CD4-positive, alpha-beta T cell treated with Interleukin-17A for 4 hours (primary cell): ENCODE measurements around the gene MAGI3.
"Not testable (repeated sequence)": the region's sequence is repeated elsewhere in the genome, so short reads cannot be mapped to it uniquely, and the experiment has no call there.

Source experiments
- DNase-seq: peaks from one replicate; pipeline ENCODE4 v3.0.0-alpha.2; 2020; ENCODE audit warnings: mixed read lengths

Gene MAGI3

DNA sequence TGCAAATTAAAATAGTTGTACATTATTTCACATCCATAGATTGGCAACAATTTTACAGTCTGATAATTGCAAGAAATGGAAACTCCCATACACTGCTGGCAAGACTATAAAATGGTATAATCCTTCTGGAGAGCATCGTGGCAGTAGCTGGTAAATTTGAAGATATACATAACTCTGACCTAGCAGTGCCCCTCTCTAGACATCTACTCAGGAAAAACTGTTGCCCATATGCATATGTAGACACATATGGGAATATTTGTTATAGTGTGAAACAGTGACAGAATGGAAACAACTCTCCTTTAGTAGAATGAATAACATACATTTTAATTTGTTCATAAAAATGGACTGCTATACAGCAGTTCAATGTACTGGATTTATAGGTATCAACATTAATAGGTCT lies 191.8 kb downstream of the MAGI3 start:
- no peak for DNase-seq

DNA sequence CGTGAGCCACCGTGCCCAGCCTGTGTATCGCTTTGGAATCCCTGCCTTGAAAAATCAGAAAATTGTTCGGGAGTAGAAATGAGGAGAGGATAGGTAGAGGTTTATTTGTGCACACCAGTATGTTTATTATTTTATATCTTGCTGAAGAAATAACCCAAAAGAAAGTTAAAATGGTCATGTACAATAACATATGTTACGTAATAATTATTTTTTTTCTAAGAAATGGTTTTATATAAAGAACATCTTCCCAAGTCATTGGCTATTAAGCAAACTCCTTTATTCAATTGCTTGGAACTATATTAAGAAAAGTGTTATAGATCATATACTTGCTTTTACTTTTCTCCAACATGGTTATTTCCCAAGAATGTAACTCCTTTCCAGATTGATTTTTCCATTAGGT lies 197.2 kb downstream of the MAGI3 start:
- DNase-seq, result no peak

DNA sequence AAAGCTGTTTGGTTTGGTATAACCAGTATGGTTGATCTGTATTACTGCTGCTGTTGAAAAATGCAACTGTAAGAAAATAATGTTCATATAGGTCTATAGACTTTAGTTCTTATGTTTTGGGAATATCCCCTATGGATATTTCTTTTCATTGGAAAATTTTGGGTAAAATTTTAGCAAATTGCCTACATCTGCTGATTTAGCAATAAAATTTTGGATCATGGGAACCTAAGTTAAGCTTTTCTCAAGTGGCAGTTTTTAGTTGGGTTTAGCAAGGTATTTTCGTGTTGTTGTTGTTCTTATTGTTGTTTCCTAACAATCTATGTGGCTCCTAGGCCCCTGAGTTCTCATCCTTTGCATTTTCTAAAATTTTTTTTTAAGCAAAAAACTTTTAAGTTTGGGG lies 201.9 kb downstream of the MAGI3 start:
- no peak for DNase-seq

DNA sequence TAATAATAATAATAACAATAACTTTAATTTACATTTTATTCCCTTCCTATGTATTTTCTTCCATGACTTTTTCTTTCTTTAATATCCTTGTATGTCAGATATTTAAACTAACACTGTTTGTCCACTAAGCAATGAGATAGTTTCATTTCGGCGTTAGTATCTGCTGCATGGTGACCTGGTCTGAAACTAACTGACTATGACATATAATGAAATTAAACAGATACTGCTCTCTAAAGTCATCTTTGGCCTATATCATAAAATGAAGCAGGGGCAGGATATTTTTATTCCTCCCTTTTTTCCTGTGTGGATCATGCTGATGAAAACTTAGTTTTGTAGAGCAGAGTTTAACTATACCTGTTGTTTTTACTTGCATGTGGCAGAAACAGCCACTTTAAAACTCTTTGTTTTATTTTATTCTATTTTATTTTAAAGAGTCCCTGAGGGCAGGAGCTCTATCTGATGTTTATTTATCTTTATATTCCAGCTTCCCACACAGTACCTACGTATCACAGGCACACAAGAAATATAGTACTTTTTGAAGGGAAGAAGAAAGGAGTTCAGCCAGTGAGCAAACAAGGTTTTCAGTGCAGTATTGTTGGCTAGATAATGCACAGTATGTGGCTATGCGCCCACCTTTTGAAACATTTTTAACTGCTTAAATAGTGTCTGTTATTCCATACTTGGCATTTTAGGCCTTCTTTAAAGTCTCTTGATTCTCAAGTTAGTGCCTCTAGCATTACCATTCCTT lies 203.4 kb downstream of the MAGI3 start:
- DNase-seq, result no peak

DNA sequence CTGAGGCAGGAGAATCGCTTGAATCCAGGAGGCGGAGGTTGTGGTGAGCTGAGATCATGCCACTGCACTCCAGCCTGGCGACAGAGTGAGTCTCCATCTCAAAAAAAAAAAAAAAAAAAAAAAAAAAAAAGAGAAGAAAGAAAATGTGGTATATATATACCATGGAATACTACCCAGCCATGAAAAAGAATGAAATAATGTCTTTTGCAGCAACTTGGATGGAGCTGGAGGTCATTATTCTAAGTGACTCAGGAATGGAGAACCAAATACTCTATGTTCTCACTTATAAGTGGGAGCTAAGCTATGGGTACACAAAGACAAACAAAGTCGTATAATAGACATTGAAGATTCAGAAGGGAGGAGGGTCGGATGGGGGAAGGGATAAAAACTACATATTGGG lies 214.2 kb downstream of the MAGI3 start:
- DNase-seq, result not testable (repeated sequence)

DNA sequence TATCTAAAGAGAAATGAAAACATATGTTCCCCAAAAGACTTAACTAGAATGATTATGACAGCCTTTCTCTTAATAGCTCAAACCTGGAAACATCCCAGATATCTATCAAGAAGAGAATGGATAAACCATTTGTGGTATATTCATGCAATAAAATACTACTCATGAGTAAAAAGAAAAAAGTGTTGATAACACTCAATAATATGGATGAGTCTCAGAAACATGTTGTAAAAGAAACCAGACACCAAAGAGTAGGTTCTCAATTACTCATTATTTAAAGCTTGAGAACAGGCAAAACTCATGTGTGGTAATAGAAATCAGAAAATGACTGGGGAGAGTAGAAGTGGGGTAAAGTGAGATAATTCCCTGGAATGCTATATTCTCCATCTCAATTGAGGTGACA lies 214.8 kb downstream of the MAGI3 start:
- DNase-seq, result no peak

DNA sequence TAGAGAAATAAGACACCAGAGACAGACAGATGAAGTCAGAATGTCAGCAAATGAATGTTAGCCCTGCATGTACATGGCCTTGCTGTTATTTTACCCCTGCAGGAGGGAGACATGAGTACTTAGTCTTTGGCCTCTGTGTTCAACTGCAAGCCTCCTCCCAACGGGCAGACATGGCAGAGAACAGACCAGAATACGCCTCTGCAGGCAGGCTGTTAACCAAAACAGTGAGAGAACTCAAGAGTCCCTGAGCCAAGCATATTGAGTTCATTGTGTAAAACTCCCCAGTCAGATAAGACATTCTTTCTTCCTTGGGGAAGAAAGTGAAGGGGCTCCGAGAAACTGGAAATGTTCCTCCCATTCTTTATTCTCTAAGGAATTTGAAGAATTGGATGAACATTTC lies 218.1 kb downstream of the MAGI3 start:
- DNase-seq, result no peak

DNA sequence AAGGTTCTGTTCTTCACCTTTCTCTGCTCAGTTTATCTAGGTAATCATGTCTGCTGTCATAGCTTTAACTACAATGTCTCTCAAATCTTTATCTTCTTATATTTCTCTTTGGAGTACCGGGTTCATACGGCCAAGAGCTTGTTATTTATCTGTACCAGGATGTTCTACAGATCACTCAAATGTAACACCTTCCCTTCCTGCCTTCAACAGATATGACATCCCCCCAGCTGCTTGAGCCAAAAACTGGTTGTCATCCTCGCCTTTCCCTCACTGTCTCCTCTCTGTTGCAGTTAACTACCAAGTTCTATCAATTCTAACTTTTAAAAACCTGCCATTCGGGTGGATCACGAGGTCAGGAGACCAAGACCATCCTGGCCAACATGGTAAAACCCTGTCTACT lies 220.1 kb downstream of the MAGI3 start:
- no peak for DNase-seq

DNA sequence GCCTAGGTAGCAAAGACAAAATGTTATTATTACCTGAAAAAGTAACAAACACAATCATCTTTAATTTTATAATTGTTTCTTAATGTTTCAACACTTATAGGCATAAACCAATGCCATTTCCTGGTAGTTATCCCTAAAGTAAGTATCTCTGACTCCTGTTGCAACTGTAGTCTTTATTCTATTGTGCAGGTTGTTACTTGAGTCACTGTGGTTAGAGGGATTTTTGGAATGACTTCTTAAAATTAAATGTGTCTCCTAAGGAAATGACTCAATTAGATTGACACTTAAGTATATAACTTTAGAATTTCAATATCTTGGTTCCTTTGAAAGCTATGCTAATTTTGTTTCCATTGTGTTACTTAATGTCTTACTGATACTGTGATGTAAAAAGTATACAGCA lies 225.1 kb downstream of the MAGI3 start:
- no peak for DNase-seq

DNA sequence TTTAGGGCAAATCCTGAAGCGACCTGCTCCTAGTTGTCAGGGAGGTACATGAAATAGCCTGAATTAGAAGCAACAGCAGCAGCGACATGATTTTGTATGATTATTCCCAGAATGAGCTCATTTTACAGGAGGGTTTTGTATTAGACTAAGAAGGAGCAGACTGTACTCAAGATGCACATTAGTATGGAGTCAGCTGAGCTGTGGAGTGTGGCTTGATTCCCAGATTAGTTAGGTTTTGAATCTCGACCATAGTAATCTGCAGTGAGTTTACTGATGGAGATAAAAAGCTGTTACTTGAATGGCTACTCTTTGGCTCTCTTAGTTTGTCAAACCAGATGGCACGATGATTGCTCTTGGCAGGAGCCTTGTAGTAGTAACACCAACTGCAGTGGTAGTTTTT lies 225.8 kb downstream of the MAGI3 start:
- DNase-seq, result no peak

DNA sequence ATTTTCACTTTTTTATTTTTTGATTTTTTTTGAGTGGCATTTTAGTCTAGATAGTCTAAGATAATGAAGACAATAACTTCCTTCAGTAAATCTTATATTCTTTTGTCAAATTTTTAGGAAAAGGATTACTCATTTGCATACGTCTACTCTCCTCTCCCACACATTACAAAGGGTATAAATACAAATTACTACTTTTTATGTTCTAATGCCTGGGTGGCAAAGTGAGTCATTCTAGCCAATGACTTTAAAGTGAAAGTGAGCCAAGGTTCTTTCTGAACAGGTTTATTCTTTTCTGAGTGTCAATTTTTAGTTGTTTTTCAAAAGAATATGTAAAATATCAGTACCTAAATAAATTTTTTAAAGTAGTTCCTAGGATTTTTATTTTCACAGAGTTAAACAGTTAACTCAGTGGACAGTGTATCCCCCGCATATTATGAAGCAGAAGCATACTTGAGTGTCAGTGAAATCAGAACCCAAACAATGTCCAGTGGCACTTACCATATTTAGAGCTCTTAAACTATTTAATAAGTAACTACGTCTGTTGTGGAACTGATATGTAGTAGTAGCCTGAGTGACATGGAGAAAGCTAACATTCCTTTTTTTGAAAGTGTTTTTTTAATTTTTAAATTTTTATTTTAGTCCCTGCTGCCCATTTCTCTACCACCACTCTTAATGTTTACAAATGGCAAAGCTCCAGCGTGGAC lies 227.3 kb downstream of the MAGI3 start:
- DNase-seq, result no peak

DNA sequence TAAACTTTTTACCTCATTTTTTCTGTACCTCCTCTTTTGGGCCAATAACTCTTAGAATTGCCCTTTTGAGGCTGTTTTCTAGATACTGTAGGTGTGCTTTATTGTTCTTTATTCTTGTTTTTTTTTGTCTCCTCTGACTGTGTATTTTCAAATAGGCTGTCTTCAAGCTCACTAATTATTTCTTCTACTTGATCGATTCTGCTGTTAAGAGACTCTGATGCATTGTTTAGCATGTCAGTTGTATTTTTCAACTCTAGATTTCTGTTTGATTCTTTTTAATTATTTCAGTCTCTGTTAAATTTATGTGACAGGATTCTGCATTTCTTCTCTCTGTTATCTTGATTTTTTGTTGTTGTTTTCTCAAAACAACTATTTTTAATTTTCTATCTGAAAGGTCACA lies 238.7 kb downstream of the MAGI3 start:
- DNase-seq, result no peak

DNA sequence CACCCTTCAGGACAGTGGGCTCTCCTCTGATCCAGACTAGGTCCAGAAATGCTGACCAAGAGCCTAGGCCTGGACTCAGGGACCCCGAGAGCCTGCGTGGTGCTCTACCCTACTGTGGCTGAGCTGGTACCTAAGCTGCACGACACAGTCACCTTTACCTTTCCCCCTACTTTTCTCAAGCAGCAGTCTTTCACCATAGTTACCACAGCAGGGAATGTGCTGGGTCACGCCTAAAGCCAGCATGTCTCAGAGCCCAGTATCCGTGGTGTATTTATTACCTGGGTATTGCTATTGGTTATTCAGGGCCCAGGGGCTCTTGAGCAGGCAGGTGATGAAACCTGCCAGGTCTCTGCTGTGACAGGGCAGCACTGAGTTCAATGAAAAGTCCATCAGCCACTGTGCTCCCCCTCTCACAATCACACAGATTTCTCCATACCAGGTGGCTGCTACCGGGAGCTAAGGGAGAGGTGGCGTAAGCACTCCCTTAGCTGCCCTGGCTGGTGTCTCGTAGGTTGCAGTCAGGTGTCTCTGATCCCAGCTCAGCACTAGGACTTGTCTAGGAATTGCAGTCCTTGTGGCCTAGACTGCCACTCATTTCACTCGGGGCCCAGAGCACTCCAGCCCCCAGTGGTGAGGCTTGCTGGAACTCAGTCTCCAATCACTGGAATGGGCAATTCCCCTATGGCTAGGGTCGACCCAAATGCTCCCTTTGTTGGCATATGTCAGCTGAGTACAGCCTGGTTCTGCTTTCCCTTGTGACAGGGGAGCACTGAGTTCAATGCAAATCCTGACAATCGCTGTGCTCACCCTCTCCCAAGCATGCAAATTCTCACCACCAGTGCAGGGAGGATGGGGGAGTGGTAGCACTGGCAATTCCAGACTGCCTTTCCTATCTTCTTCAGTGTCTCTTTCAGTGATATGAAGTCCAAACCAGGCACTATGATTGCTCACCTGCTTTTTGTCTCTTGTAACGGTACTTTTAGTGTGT lies 240.3 kb downstream of the MAGI3 start:
- no peak for DNase-seq

DNA sequence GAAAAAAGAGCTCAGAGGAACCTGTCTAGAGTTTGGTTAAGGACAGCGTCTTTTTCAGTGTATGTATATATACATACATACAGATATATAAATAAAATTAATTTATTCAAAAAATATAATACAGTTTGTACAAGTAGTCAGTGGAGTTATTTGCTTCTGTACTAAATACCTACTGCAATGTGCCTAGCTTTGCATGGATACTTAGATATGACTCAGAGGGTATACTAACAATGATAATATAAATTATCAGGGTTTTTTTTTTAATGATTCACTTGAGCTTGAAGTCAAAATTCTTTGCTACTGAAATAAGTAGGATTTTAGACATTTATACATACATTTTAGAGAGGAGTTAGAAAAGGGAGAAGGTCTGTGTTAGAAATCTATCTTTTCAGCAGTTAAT lies 251.1 kb downstream of the MAGI3 start:
- no peak for DNase-seq

DNA sequence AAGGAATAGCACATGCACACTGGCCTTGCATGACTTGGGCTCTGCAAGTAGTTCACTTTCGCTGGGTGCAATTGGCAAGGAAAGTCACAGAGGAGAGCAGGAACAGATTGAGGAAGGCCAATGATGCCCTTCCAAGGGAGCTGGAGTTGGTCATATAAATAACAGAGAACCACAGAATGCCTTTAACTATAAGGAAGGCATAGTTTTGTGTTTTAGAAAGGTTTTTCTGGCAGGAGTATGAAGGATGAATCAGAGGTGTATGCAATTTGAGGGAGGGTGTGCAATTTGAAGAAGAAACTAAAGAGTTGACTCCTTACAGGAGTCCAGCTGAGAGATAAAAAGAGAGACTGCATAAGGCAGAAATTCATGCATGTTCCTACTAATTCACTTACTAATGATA lies 256.8 kb downstream of the MAGI3 start:
- no peak for DNase-seq

DNA sequence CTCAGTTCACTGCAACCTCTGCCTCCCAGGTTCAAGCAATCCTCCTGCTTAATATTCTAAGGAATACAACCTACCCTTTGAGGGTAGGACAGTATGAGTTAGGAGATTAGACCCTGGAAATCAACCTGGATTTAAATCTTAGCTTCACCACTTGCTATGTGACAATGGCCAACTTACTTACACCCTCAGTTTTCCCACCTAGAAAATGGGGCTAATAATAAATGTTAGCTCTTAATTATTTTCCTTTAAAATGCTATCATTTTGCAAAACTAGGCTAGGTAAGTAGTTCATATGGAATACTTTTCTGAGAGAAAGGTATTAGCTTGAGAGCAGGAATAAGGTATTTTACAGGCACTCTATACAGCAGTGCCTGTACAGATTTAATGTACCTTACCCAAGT lies 258.2 kb downstream of the MAGI3 start:
- no peak for DNase-seq

DNA sequence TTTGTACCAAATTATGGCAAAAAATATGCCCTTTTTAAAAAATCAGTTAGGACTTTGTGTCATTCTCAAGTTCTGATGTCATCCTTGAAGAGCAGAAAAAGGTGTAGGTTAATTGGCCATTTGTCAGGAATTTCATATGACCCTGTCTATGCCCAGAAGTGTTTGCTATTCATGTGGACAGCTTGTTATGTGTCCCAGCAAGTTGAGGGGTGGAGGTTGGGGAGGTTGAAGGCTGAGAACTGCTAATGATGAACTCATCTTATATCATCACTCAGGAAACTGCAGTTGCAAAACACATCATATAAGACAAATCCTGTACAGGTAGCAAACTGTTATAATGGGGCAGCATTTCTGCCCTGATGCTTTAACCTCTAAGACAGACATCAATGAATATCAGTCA lies 262.5 kb downstream of the MAGI3 start:
- no peak for DNase-seq

DNA sequence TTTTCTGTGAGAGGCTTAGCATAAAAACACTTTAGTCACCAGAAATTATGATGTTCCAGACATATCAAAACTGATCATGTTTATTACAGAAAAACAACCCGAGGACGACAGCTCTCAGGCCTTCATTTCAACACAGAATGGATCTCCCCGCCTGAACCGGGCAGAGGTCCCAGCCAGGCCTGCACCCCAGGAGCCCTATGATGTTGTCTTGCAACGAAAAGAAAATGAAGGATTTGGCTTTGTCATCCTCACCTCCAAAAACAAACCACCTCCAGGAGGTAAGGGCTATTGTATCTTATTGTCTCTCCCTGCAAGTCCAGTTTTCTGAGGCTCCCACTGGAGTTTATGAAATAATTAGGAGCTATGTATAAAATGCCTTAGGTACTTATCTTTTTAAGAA lies 263.4 kb downstream of the MAGI3 start:
- DNase-seq, result no peak

DNA sequence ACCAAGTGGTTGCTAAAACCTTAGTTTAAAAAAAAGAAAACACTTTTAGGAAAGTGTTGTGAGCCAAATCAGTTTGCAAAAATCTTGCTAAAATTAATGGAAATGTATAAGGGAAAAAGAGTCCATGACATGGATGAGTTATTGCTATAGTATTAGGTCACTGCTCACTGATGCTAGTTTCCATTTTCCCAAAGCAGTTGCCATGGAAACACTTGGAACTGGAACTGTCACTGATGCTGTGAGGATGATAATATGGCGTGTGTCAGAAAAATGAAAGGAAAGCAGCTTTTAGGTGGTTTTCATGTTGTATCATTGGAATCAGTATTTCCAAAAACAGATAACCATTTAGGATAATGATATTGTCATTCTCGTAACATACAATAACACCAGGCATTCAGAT lies 264.6 kb downstream of the MAGI3 start:
- no peak for DNase-seq

DNA sequence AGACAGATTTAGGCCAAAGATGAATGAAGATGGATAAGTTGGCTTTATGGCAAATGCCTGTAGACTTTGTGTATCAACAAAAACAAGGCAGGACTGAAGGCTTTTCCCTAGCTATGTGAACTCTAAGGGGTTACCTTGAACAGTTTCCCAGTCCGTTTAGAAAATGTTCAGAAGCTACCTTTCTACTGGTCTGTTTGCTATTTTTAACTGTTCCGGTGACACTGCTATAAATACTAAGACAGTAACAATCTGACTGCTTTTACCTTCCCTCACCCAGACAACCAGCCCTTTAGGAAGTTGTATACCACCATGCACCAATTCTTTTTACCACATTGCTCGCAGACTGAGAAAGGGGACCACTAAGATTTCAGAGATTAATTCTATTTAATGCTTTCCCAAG lies 266.8 kb downstream of the MAGI3 start:
- DNase-seq, result no peak

DNA sequence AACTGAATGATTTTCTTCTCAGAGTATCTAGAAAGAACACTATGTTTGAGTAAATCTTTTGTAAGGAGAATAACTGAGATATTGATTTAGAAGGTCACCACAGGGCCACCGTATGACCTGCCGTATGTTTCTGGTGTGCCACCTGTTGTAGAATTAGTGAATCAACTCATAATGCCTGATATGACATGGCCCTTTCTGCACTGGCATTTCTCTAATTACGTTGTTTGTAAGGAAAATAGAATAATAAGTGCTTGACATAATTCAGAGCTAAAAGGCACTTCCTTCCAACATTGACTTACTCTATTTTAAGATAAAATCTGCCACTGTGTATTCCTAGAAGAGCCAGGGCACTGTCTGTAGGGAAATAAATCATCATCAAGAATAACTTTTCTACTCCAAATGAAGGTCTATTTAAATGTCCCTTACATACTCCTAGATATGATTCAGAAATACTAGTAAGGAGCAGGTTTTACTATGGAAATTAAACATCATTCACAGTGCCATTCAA lies 267.3 kb downstream of the MAGI3 start:
- no peak for DNase-seq

DNA sequence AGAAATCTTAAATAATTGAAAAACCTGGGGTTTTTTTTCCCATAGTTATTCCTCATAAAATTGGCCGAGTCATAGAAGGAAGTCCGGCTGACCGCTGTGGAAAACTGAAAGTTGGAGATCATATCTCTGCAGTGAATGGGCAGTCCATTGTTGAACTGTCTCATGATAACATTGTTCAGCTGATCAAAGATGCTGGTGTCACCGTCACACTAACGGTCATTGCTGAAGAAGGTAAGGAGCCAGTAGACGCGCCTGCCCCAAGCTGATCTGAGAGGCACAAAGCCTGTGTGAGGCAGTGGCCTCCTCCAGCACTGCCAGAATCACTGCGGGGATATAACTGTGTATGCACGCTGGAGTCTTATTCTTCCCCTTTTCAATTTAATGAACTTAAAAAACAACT lies 268.7 kb downstream of the MAGI3 start:
- no peak for DNase-seq

DNA sequence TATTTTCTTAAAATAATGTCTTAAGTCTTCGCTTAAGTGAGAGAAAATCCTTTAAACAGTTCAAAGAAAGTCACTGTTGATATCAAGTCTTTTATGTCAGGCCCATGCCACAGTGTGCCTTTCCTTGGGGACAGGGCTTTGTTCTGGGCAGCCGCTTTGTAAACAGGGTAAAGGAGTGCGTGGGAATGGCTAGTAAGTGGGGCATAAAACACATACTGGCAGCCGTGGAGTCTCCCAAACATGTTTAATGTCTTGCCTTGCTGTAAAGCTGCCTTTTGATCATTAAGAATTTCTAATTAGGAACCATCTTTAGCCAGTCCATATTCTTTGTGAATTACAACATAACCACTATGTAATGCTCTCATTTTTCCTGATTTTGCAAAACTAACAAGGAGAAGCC lies 269.2 kb downstream of the MAGI3 start:
- DNase-seq, result no peak
